Superior temporal gyrus (tissue), 1 donor: ENCODE results near the gene ZNF618.
A peak's percentile ranks its signal among the peaks of the same experiment; 100 is the strongest.
"Not testable (repeated sequence)": the region's sequence is repeated elsewhere in the genome, so short reads cannot be mapped to it uniquely, and the experiment has no call there.

Source experiments
- DNase-seq: peaks from one replicate; pipeline ENCODE4 v3.0.0-alpha.2; 2016; ENCODE audit errors: extremely low spot score

Gene ZNF618

GRCh38 chr9:114037961-114038723 lies 162.0 kb downstream of the ZNF618 start:
- peak; percentile 38 for DNase-seq

- no peak for DNase-seq
Measured at GRCh38 chr9:114038724-114039313, 162.7 kb downstream of the ZNF618 start.

GRCh38 chr9:114039484-114039883 lies 163.4 kb downstream of the ZNF618 start:
- no peak for DNase-seq

GRCh38 chr9:114043660-114044059 lies 167.6 kb downstream of the ZNF618 start:
- not testable (repeated sequence) for DNase-seq

- no peak for DNase-seq
Measured at GRCh38 chr9:114046237-114046755, 170.2 kb downstream of the ZNF618 start.

GRCh38 chr9:114046875-114047274 lies 170.8 kb downstream of the ZNF618 start:
- DNase-seq = no peak

- DNase-seq = no peak
Measured at GRCh38 chr9:114047717-114048116, 171.6 kb downstream of the ZNF618 start.

- DNase-seq = no peak
Measured at GRCh38 chr9:114048533-114049415, 172.7 kb downstream of the ZNF618 start.

- DNase-seq = no peak
Measured at GRCh38 chr9:114049441-114050225, 173.5 kb downstream of the ZNF618 start.

- DNase-seq = no peak
Measured at GRCh38 chr9:114050226-114050568, 174.1 kb downstream of the ZNF618 start.

GRCh38 chr9:114050646-114051045 lies 174.5 kb downstream of the ZNF618 start:
- DNase-seq = no peak

GRCh38 chr9:114051281-114051680 lies 175.2 kb downstream of the ZNF618 start:
- DNase-seq = no peak

GRCh38 chr9:114051706-114052105 lies 175.6 kb downstream of the ZNF618 start:
- no peak for DNase-seq

- DNase-seq = no peak
Measured at GRCh38 chr9:114053246-114054005, 177.3 kb downstream of the ZNF618 start.

- DNase-seq = no peak
Measured at GRCh38 chr9:114054191-114054690, 178.1 kb downstream of the ZNF618 start.

- DNase-seq = no peak
Measured at GRCh38 chr9:114055061-114055460, 179.0 kb downstream of the ZNF618 start.

- DNase-seq = no peak
Measured at GRCh38 chr9:114055894-114056293, 179.8 kb downstream of the ZNF618 start.

GRCh38 chr9:114056527-114056926 lies 180.4 kb downstream of the ZNF618 start:
- no peak for DNase-seq

- DNase-seq = no peak
Measured at GRCh38 chr9:114057161-114057885, 181.2 kb downstream of the ZNF618 start.

GRCh38 chr9:114058688-114059046 lies 182.6 kb downstream of the ZNF618 start:
- no peak for DNase-seq
